Measurements from ENCODE around the gene PLIN1. TPM values are rescaled to one million over a fixed set of nuclear protein-coding genes. Genes with fewer than 3 reads are reported as not detected.

PLIN1 gene
- total RNA-seq, 1 donor from 2014 or later = 0.17 TPM

DNA sequence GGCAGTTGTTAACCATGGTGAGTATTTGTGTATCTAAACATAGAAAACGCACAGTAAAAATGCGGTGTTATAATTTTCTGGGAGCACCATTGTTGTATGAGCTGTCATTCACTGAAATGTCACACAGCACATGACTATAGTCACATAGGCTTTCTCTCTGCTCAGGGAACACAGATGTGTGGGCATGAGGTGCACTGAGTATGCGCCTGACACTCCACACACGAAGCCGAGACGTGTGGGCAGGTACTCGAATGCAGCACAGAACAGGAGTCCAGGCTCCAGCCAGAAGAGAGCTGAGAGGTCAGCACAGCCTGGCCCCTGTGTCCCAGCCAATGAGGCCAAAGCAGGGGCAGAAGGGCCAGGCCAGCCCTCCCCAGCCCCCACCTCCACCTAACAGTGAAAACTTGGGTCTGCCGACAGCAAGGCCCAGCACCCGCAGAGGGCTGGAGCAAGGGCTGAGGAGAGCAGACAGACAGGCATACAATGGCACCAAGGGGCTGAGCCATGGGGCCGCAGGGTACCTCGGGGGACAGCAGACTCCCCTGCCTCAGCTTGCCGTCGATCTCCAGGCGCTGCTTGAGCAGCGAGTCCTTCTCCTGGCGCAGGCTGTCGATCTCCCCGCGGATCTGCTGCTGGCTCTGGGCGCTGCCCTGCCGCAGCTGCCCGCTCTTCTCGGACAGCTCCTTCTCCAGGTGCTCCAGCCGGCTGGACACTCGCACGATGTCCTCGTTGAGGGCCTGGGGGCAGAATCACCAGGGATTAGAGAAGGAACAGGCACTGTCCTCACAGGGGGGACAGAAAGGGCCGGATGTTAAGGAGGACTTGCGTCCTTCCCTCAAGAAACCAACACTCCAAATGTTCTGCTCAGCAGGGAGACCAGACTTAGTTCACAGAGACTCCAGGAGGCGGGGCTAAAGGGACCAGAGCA, 47.9 kb downstream of the PLIN1 start:
- Mint-ChIP-seq H3K36me3 (ENCODE audit: low read depth) (peaks cover 40% of the 10 kb centered on the region), H3K27ac (ENCODE audit: unreplicated experiment) (no peak overlapping the region), H3K4me3 (ENCODE audit: unreplicated experiment) (no peak overlapping the region), H3K9me3 (ENCODE audit: low read depth) (peaks cover 2% of the 10 kb centered on the region), H3K4me1 (ENCODE audit: low read depth) (no peaks in the 10 kb centered on the region), H3K27me3 (ENCODE audit: low read depth) (no peaks in the 10 kb centered on the region)
- no peak for TF ChIP-seq CTCF (IDR thresholded peaks at IDR 0.05)
- peak; percentile 87 for DNase-seq (ENCODE audit: low spot score)

DNA sequence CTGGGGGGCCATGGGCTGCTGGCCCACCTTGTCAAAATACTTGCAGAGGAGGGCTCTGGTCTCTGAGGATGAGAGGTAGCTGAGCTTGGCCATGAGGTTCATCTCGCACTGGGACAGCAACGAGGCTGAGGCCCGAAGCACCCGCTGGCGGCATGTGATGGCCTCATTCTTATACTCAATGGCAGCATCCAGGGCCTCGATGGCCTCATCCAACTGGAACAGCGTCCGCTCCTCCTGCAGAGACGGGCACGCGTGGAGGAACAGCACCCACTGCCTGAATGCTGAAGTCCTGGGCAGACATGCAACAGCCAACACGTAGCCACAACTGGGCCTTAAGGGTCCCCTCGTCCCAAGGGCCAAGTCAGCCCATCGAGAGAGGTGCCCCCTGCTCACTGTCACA, 48.9 kb downstream of the PLIN1 start:
- peak; percentile 74 for DNase-seq (ENCODE audit: low spot score)
- Mint-ChIP-seq H3K36me3 (ENCODE audit: low read depth) (peaks cover 44% of the 10 kb centered on the region), H3K4me1 (ENCODE audit: low read depth) (no peaks in the 10 kb centered on the region), H3K27me3 (ENCODE audit: low read depth) (no peaks in the 10 kb centered on the region), H3K4me3 (ENCODE audit: unreplicated experiment) (no peak overlapping the region), H3K9me3 (ENCODE audit: low read depth) (peaks cover under 1% of the 10 kb centered on the region), H3K27ac (ENCODE audit: unreplicated experiment) (no peak overlapping the region)
- TF ChIP-seq CTCF (IDR thresholded peaks at IDR 0.05) = no peak

GRCh38 chr15:89629829-89630228, 49.3 kb downstream of the PLIN1 start:
- TF ChIP-seq CTCF (IDR thresholded peaks at IDR 0.05) = no peak
- Mint-ChIP-seq H3K4me1 (ENCODE audit: low read depth) (no peaks in the 10 kb centered on the region), H3K27ac (ENCODE audit: unreplicated experiment) (no peak overlapping the region), H3K9me3 (ENCODE audit: low read depth) (no peaks in the 10 kb centered on the region), H3K36me3 (ENCODE audit: low read depth) (peaks cover 43% of the 10 kb centered on the region), H3K4me3 (ENCODE audit: unreplicated experiment) (no peak overlapping the region), H3K27me3 (ENCODE audit: low read depth) (no peaks in the 10 kb centered on the region)
- DNase-seq (ENCODE audit: low spot score) = no peak

- no peaks in the 10 kb centered on the region for H3K27me3 Mint-ChIP-seq (ENCODE audit: low read depth)
- no peak for TF ChIP-seq CTCF (IDR thresholded peaks at IDR 0.05)
- no peak overlapping the region for H3K4me3 Mint-ChIP-seq (ENCODE audit: unreplicated experiment)
- peaks cover 40% of the 10 kb centered on the region for H3K36me3 Mint-ChIP-seq (ENCODE audit: low read depth)
- no peaks in the 10 kb centered on the region for H3K4me1 Mint-ChIP-seq (ENCODE audit: low read depth)
- DNase-seq (ENCODE audit: low spot score) = peak; percentile 44
- H3K9me3 Mint-ChIP-seq (ENCODE audit: low read depth) = no peaks in the 10 kb centered on the region
- no peak overlapping the region for H3K27ac Mint-ChIP-seq (ENCODE audit: unreplicated experiment)
Observed at GRCh38 chr15:89628806-89629715, 50.1 kb downstream of the PLIN1 start.

GRCh38 chr15:89628301-89628700, 50.9 kb downstream of the PLIN1 start:
- H3K27me3 Mint-ChIP-seq (ENCODE audit: low read depth) = no peaks in the 10 kb centered on the region
- H3K36me3 Mint-ChIP-seq (ENCODE audit: low read depth) = peaks cover 42% of the 10 kb centered on the region
- H3K4me1 Mint-ChIP-seq (ENCODE audit: low read depth) = no peaks in the 10 kb centered on the region
- TF ChIP-seq CTCF (IDR thresholded peaks at IDR 0.05) = no peak
- H3K4me3 Mint-ChIP-seq (ENCODE audit: unreplicated experiment) = no peak overlapping the region
- peak; percentile 87 for DNase-seq (ENCODE audit: low spot score)
- H3K9me3 Mint-ChIP-seq (ENCODE audit: low read depth) = no peaks in the 10 kb centered on the region
- no peak overlapping the region for H3K27ac Mint-ChIP-seq (ENCODE audit: unreplicated experiment)

Data from chondrocyte (in vitro differentiated cells).